HG03139 (cell line): ENCODE data around the gene ZNF575.
A peak's percentile ranks its signal among the peaks of the same experiment; 100 is the strongest.
"Not testable (repeated sequence)": the region's sequence is repeated elsewhere in the genome, so short reads cannot be mapped to it uniquely, and the experiment has no call there.

Experiments
- ATAC-seq: cut with Tn5 transposase; IDR thresholded peaks from one replicate; pipeline ENCODE4 v1.9.1; 2021; ENCODE audit not compliant: unreplicated experiment

ZNF575 gene

DNA sequence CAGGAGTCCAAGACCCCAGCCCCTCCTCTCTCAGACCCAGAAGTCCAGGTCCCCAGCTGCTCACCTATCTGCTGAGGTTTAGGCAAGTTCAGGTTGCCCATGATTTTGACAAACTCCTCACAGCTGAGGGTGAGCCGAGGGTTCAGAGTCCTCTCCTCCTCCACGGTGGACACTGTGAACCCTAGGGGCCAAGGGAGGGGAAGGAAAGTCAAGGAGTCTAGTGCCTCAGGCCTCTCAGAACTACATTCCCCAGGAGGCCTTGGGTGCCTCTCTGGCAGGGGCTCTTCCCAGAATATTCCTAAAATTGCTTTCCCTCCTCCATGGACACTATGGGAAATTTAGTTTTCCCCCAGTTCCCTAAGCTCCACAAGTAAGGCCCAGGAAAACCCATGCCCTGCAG lies 25.1 kb upstream of the ZNF575 start:
- ATAC-seq = no peak

DNA sequence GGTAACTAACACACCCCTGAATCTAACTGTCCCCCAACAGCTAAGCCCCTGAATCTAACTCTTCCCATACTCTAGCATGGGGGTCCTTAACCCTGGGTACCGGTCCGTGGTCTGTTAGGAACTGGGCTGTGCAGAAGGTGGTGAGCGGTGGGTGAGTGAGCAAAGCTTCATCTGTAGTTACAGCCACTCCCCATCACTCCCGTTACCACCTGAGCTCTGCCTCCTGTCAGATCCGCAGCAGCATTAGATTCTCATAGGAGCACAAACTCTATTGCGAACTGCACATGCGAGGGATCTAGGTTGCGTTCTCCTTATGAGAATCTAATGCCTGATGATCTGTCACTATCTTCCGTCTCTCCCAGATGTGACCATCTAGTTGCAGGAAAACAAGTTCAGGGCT lies 22.3 kb upstream of the ZNF575 start:
- ATAC-seq = no peak

DNA sequence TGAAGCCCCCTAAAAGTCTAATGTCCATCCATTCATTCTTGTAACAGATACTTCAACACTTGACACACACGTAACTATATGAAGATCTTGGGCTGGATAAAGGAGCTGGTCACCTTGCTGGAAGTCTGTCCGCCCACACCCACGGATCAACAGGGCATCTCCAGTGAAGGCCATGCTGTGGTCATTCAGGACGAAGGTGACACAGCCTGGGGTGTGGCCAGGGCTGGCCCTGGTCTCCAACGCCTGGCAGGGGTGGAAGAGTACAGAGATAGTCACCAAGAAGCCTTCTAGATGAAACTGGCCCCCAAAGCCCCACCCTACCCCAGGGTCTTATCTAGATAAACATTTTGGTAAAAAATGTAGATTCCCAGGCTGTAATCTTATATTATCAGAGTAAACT lies 21.7 kb upstream of the ZNF575 start:
- ATAC-seq = no peak

DNA sequence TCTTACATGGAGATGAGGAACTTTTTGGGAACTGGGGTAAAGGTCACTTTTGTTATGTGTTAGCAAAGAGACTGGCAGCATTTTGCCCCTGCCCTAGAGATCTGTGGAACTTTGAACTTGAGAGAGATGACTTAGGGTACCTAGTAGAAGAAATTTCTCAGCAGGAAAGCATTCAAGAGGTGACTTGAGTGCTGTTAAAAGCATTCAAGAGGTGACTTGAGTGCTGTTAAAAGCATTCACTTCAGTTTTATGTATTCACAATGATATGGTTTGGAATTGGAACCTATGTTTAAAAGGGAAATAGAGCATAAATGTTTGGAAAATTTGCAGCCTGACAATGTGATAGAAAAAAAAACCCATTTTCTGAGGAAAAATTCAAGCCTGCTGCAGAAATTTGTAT lies 20.6 kb upstream of the ZNF575 start:
- ATAC-seq = not testable (repeated sequence)

DNA sequence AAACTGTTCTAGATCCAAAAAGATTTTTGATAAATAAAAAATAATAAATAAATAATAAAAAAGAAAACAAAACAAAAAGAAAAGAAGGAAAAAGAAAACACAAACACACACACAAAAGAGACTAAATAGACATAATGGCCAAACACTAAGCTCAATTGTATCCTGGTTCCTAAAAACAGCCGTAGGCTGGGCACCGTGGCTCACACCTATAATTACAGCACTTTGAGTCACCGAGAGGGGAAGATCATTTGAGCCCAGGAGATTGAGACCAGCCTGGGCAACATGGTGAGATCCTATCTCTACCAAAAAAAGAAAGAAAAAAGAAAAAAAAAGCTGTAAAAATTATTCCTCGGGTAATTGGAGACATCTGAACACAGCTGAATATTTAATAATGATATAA lies 14.9 kb upstream of the ZNF575 start:
- ATAC-seq = no peak

DNA sequence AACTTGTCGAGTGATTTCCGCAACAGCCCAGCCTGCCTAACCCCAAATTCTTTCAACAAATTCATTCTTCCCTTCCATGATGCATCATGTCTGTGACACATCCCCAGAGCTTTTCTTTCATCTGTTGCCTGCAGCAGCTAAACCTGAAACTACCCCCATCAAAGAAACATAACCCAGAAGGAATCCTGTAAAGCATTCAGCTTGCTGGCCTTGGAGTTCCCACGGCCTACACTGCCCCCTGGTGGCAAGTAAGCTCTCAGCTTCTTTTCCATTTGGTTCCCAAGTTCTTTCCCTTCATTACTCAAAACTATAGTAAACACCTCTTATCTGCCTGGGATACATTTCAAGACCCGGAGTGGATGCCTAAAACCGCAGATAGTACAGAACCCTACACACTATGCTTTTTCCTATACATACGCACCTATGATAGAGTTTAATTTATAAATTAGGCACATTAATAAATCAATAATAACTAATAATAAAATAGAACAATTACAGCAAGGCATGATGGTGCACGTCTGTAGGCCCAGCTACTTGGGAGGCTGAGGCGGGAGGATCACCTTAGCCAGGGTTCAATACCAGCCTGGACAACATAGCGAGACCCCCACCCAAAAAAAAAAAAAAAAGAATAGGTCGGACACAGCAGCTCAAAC lies 13.4 kb upstream of the ZNF575 start:
- no peak for ATAC-seq

DNA sequence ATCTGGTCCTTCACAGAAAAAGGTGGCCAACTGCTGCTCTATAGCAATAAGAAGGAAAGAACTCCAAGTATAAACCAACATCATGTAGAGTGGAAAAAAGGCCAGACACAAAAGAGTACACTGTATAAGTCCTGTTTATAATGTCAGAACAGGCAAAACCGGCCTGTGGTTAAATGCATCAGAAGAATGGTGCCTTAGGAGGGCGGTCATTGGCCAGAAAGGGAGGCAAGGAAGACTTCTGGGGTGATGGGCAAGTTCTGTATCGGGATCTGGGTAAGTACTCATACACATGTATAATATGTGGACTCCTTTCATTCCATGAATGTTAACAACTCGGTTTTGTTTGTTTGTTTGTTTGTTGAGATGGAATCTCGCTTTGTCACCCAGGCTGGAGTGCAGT lies 10.1 kb upstream of the ZNF575 start:
- no peak for ATAC-seq

DNA sequence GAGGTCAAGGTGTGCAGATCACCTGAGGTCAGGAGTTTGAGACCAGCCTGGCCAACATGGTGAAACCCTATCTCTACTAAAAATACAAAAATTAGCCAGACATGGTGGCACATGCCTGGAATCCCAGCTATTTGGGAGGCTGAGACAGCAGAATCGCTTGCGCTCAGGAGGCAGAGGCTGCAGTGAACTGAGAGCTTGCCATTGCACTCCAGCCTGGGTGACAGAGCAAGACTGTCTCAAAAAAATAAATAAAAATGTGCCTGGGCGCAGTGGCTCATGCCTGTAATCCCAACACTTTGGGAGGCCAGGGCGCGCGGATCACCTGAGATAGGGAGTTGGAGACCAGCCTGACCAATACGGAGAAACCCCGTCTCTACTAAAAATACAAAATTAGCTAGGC lies 9.3 kb upstream of the ZNF575 start:
- not testable (repeated sequence) for ATAC-seq

DNA sequence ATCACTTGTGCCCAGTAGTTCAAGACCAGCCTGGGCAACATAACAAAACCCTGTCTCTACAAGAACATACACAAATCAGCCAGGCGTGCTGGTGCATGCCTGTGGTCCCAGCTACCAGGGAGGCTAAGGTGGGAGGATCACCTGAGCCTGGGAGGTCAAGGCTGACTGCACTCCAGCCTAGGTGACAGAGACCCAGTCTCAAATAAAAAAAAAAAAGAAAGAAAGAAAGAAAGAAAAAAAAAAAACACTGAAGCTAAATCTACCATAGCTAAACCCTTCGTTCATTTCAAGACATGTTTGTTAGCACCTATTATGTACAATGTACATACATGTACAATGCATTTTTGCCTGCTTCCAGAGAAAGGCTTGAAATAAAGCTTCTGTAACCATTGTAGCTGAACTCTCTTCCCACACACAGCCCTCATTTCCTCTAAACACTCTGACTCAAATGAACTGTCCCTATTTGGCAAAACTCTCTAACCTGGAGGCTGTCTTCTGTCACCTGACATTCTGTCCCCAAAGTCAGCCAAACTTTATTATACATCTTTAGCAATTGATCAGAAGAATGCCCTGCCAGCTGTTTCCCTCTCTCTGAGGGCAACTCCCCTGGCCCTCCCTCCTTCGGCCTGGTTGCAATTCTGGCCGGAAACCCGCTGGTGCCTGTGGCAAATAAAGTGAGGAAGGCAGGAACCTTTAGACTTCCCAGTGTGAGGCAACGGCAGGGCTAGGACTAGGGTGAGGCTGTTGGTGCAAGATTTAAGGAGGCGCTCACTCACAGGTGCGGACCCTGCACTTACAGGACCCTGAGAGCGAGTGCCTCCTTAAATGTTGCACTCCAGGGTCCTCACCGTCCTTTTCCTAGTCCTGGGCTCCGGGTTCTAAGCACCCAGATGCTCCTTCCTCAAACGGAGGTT lies 7.8 kb upstream of the ZNF575 start:
- ATAC-seq = no peak

DNA sequence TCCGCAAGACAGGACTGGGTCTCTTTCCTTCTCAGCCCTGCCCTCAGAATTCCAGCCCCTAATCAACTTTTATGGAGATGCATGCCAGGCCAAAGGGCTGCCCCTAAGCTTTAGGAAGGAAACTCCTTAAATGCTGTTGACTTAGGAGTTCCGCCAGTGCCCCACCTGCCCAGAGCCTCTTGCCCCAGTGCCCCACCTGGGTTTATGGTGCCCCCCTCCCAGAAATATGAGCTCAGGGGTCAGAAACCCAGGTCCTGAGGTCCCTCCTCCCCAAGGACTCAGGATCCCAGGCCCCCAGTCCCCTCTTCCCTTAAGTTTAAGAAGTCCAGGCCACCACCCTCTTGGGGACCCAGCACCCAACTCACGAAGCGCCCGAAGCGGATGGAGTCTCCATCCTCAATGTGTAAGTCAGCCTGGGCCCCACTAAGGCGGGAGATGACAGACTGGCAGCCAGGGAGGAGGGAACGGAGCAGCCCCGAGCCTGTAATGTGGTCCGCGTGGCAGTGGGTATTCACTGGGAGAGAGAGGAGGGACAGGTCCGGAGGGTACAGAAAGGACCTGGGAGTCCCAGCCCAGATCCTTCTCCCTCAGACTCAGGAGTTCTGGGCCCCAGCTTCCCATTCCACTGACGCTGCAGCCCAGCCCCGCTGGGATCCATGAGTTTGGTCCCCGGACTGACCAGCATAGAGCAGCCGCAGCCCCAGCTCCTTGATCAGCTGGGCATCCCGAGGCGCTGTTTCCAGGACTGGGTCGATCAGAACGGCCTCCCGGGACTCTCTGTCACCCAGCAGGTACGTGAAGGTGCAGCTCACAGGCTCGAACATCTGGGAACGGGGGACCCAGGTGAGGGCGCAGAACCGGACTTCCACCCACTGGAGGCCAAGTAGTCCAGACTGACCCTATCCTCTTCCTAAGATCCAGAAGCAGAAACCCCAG lies 6.9 kb upstream of the ZNF575 start:
- no peak for ATAC-seq

DNA sequence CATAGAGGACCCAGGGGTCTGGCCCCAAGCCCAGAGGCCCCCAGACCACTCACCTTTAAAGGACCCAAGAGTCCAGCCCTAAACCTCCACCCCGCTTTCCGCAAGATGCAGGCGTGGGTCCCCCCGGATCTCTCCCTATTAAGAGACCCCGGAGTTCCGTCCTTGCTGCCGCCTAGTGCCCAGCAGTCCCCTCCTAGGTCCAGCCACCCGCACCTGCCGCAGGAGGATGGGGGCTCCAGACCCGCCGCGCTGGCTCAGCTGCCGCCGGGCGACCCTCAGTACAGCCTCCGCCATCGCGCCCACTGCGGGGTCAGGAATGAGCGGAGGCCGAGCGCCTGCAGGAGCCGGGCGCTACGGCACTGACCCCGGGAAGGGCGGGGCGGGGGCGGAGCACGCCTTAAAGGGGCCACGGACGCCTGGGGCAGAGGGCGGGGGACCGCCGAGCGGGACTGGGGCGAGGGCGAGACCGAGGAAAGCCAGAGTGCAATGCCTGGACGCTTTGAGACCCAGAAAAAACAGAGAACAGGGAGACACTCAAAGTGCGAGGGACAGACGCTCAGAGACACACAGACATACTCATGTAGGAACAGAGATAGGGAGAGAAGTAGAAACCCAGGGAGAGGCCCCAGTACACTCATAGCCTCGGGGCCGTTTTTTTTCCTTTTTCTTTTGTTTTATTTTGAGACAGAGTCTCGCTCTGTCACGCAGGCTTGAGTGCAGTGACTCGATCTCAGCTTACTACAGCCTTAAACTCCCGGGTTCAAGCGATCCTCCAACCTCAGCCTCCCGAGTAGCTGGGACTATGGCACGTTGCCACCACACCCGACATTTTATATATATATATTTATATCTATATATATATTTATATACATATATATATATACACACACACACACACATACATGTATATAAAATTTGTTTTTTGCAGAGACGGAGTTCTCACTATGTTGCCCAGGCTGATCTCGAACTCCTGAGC lies 5.8 kb upstream of the ZNF575 start, which contains the start of gene ETHE1:
Gene ETHE1, minus strand, starts transcription at position 318 of the 976 bp plus-strand sequence. Its CDS starts 24 bp downstream, at position 294.
- ATAC-seq = no peak

DNA sequence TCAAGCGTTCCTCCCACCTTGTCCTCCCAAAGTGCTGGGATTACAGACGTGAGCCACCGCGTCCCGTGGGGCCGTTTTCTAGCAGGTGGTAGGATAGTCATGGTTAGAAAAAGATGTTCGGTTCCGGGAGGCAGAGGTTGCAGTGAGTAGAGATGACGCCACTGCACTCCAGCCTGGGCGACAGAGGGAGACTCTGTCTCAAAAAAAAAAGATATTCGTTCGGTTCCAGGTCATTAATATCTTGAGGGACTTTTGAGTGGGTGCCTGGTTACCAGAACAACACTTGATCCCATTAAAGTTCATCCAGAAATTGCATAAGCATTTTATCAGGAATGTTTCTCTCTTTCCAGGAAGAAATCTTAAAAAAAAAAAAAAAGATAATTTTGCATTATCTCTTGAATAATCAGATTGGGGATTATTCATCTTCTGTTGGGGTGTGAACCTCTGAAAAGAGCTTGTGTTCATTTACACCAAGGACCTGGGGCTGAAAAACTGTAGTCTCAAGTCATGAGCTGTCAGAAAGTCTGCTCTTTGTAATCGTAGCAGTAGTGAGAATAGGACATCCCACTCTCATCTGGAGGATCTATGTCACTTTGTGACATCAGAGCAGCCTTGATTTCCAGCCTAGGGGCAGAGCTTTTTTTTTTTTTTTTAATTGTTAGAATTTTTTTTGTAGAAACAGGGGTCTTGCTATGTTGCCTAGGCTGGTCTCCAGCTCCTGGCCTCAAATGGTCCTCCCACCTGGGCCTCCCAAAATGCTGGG lies 4.9 kb upstream of the ZNF575 start:
- ATAC-seq = no peak

DNA sequence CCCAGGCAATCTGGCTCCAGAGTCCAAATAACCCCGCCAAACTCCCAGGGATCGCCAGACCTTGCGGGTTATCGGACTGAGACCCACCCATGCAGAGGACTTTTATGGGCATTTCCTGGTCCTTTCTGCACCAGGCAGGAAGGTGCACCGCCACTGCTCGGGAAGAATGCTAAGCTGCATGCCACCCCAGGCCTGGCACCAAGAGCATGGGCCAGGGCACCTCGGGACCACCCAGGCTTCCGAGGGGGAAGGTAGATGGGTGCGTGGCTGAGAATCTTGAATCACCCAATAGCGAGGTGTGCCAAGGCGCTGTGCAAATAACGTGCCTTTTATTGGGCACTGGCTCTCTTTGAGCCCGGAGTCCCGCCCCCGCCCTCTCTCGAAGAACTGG lies 422 bp upstream of the ZNF575 start:
- peak; percentile 23 for ATAC-seq

DNA sequence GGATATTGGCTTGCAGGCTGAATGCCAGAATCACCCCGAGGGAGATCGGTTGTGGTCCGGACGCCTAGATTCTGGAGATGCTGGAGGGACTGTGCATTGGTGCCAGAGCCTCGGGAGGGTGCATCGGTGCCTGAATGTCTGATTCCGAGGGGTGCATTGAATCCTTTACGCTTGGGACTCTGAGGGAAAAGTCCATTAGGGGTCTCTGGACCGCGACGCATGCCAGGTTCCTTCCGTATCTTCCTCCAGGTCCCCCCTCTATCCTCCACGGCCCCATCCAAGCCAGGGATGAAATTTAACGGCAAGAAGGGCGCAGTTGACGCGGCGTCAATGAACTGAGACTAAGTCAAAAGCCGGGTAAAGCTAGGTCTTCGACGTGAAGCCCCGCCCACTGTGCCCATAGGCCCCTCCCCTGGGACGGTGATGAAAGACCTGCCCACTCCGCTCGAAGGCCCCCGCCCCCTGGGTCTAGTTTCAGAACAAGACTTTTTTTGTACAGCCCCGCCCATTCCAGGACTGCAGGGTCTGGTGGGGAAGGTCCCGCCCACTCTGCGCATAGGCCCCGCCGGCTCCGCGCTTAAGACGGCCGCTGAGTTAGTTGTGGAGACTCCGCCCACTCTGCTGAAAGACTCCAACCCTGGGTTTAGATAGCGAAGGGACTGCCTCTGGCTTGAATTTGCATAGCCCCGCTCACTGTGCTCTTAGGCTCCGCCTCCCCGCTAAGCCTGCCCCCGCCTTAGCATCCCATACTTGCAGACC lies 737 bp downstream of the ZNF575 start:
- ATAC-seq = peak; percentile 46

DNA sequence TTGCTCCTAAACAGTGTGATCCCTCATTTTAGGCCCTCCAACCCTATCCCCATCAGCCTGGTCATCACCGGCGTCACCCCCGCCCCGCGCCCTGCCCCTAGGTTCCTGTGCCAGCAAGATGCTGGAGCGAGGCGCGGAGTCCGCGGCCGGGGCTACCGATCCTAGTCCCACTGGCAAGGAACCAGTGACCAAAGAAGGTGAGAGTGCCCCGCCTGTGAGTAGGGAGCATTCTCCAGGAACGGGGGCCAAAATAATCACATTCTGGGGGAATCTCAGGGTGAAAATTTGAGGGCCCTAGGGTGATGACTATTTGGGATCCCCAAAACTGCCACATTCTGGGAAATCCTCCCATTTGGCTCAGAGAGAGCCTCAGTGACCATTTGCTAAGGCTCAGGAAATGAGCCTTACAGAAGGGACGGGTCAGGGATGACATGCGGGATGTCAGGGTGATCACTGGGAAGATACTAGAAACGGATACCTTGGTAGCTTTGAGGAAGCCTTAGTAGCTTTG lies 1.4 kb downstream of the ZNF575 start:
- no peak for ATAC-seq

DNA sequence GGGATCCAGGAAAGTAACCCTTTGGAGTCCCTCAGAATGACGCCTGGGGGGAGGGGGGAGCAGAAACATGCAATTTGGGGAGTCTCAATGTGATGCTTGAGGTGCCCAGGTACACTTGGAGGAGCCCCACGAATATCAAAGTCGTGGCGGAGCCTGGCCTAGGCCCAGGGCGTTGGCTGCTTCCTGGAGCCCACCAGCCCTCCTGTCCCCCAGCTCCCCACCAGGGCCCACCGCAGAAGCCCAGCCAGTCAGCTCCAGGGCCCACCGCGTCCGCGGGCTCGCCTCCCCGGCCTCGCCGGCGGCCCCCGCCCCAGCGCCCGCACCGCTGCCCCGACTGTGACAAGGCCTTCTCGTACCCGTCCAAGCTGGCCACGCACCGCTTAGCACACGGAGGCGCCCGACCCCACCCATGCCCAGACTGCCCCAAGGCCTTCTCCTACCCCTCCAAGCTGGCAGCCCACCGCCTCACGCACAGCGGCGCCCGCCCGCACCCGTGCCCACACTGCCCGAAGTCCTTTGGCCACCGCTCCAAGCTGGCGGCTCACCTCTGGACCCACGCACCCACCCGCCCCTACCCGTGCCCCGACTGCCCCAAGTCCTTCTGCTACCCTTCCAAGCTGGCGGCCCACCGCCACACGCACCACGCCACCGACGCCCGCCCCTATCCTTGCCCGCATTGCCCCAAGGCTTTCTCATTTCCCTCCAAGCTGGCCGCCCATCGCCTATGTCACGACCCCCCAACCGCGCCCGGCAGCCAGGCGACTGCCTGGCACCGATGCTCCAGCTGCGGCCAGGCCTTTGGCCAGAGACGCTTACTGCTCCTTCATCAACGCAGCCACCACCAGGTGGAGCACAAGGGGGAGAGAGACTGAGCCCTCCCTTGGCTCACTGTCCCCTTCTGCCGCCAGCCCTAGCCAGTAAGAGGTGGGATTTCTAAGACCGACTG lies 2.1 kb downstream of the ZNF575 start:
- ATAC-seq = no peak

DNA sequence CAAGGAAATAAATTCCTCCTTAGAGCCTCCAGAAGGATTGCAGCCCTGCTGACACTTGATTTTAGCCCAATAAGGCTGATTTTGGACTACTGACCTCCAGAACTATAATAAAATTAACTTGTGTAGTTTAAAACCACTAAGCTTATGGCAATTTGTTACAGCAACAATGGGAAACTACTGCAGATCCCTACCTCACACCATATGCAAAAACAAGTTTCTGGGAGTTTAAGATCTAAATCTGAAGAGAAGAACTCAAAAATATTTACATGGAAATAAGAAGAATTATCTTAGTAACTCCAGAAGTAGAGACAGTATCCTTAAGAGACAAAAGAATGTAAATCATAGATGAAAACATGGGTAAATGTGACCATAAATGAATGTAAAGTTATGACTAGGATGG lies 5.9 kb downstream of the ZNF575 start:
- ATAC-seq = no peak
